ENCODE results near the gene BSG.
A peak's percentile ranks its signal among the peaks of the same experiment; 100 is the strongest.

BSG gene

DNA sequence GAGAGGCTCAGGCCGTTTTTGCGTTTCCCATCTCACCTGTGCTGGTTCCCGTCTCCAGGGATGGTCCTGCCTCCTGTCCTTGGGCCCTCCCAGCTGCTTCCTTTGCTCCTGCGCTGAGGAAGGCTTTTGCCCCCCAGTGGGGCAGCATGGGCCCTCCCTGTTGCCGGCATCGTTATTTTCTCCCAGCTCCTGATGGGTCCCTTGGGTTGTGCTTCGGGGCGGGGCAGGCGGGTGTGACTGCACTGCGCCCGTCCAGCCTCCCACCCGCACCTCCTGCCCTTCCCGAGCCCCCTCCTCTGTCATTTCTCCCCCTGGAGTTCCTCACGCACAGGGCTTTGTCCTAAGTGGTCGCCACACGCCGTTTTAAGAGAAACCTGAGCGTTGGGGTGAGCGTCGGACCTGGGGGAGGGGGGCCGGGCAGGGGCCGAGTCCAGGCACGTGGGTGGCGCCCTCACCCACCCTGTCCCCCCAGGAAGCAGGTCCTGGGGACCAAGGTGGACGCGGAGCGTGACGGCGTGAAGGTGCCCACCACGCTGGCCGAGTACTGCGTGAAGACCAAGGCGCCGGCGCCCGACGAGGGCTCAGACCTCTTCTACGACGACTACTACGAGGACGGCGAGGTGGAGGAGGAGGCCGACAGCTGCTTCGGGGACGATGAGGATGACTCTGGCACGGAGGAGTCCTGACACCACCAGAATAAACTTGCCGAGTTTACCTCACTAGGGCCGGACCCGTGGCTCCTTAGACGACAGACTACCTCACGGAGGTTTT, 31.3 kb upstream of the BSG start:
- no peak for DNase-seq (ENCODE audit: low read depth)

DNA sequence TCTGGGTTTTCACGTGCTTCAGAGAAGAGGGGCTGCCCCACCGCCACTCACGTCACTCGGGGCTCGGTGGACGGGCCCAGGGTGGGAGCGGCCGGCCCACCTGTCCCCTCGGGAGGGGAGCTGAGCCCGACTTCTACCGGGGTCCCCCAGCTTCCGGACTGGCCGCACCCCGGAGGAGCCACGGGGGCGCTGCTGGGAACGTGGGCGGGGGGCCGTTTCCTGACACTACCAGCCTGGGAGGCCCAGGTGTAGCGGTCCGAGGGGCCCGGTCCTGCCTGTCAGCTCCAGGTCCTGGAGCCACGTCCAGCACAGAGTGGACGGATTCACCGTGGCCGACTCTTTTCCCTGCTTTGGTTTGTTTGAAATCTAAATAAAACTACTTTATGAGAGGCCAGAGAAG, 30.7 kb upstream of the BSG start:
- no peak for DNase-seq (ENCODE audit: low read depth)

DNA sequence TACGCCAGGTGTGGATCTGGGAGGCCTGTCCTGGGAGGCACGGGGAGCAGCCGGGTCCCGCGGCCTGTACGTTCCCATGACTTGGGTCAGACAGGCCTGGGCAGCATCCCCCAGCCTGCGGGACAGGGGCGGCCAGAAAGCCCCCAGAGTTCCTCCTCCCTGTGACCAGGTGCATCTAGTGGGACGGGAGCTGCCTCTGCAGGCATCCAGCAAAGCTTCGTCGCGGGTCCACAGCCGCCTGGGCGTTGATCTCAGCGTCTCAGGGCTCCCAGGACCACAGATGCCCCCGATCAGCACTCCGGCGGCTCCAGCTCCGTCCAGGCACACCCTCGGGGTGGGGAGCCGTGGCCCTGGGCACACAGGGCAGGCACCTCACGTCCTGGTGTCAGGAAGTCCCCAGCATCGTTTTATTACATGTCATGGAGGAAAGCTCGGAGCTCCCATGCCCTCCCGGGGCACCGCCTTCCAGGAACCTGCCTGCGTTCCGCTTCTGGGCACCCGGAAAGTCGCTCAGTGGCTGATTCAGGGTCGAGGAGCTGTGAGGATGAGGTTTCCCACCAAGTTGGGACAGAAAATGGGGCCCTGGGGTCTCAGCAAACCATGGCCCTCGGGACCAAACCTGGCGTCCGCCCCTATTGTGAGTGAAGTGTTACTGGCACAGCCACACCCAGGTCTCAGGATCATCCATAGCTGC, 30.1 kb upstream of the BSG start:
- no peak for DNase-seq (ENCODE audit: low read depth)

DNA sequence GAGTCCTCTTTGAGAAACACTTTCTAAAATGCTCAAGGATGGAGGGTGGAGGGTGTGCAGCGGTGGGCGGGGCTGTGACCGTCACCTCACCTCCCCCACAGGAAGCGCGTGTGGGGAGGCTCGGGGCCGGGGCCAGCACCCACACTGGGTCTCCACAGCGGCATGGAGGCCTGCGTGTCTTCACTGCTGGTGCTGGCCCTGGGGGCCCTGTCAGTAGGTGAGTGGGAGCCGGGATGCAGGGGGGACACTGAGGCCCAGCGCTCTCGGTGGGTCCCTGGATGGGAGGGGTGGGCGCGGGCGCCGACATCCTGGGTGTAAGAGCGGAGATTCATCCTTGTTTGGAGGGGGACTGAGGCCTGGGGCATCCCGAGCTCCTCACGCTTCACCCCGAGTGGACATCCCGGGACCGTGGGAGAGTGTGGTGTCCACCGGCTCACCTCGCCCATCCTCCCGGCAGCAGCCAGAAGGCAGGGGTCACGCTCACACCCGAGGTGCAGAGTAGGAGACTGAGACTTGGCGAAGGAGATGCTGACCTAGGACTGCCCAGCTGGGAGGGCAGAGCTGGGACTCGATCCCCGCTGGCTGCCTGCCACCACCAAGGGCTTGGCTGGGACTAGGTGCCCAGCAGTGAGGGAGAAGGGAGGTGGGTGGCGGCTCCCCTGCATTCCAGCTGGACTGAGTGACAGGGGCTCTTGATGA, 28.3 kb upstream of the BSG start, which contains the start of gene GZMM:
Gene GZMM (plus strand): TSS at position 144 of the 699 bp plus-strand sequence. CDS start 19 bp downstream, at position 163.
- DNase-seq (ENCODE audit: low read depth), result peak; percentile 64

DNA sequence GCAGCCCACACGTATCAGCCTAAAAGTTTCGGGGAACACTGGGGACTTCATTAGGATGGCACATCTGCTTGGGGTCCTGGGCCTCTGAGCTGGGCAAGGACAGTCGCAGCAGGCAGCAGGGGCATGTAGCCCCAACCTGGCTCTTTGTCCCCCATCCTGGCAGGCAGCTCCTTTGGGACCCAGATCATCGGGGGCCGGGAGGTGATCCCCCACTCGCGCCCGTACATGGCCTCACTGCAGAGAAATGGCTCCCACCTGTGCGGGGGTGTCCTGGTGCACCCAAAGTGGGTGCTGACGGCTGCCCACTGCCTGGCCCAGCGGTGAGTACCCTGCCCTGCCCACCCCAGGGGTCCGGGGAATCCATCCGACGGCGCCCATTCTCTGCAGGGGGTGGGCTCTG, 25.3 kb upstream of the BSG start:
- no peak for DNase-seq (ENCODE audit: low read depth)

- no peak for DNase-seq (ENCODE audit: low read depth)
Observed at GRCh38 chr19:547836-548720, 24.3 kb upstream of the BSG start.

DNA sequence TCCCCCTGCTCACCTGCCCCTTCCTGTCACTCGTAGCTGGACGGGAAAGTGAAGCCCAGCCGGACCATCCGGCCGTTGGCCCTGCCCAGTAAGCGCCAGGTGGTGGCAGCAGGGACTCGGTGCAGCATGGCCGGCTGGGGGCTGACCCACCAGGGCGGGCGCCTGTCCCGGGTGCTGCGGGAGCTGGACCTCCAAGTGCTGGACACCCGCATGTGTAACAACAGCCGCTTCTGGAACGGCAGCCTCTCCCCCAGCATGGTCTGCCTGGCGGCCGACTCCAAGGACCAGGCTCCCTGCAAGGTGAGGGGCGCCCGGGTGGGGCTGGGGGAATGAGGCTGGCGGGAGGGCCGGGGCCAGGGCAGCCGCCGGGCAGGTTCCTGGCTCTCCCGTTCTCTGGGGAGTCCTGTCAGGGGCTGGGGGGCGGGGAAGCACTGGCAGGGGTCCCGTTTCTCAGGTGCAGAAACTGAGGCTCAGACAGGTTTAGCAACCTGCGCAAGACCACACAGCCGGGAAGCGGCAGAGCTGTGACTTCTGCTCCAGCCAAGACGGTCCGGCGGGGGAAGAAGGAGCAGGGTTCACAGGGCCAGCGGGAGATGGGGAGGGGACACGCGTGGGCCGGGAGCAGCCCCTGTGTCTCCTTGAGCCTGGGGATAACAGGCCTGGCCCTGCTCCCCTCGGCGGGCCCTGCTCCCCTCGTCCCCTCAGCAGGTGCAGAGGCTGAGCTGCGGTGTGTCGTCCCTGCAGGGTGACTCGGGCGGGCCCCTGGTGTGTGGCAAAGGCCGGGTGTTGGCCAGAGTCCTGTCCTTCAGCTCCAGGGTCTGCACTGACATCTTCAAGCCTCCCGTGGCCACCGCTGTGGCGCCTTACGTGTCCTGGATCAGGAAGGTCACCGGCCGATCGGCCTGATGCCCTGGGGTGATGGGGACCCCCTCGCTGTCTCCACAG, 23.2 kb upstream of the BSG start:
- no peak for DNase-seq (ENCODE audit: low read depth)

DNA sequence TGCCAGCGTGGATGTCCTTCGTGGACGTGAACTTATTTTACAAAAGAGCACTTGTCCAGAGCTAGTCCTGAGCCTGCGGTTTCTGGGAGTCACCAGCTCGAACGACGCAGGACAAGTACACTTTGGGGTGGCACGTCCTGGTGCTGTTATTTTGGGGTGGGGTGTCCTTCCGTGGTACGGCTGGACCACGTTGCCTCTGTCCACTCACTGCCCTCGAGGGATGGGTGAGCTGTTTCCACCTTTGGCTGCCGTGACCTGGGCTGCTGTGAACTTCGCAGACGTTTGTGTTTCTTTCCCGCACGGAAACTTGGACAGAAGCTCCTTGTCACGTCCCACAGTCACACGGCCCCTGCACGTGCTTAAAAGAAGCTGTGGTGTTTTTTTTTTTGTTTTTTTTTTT, 17.6 kb upstream of the BSG start:
- DNase-seq (ENCODE audit: low read depth), result no peak

- no peak for DNase-seq (ENCODE audit: low read depth)
Observed at GRCh38 chr19:555474-555808, 17.0 kb upstream of the BSG start.

DNA sequence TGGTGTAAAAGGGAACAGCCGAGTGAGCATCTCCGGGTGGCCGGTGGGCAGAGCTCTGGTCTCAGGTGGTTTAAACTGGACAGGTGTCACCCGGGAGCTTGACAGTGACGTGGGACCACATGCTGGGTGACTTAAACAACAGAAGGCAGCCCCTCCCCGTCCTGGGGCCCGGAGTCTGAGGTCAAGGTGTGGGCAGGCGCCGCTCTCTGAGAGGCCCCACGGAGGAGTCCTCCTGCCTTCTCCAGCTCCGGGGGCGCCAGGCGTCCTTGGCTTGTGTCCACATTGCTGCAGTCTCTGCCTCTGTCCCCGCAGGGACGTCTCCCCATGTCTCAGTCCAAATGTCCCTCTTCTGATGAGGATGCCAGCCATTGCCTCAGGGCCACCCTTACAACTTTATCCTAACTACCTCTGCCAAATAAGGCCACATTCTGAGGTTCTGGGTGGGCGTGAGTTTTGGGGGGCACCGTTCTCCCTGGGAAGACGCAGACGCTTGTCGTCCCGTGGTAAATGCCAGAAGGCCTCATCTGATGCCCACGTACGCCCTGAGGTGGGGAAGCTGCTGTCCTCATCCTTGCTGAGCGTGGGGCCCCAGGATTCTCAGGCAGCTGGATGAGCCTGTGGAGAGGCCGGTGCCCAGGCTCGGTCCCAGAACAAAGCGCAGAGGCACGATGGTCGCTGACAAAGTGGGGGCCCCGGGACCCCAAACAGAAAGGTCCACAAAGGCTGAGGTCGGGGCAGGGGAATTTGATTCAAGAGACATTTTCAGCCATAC, 15.6 kb upstream of the BSG start:
- no peak for DNase-seq (ENCODE audit: low read depth)

- DNase-seq (ENCODE audit: low read depth), result no peak
Observed at GRCh38 chr19:558770-559439, 13.5 kb upstream of the BSG start.

- DNase-seq (ENCODE audit: low read depth), result no peak
Observed at GRCh38 chr19:560121-560520, 12.3 kb upstream of the BSG start.

GRCh38 chr19:566403-566802, 6.0 kb upstream of the BSG start:
- no peak for DNase-seq (ENCODE audit: low read depth)

- DNase-seq (ENCODE audit: low read depth), result no peak
Observed at GRCh38 chr19:566844-567243, 5.6 kb upstream of the BSG start.

DNA sequence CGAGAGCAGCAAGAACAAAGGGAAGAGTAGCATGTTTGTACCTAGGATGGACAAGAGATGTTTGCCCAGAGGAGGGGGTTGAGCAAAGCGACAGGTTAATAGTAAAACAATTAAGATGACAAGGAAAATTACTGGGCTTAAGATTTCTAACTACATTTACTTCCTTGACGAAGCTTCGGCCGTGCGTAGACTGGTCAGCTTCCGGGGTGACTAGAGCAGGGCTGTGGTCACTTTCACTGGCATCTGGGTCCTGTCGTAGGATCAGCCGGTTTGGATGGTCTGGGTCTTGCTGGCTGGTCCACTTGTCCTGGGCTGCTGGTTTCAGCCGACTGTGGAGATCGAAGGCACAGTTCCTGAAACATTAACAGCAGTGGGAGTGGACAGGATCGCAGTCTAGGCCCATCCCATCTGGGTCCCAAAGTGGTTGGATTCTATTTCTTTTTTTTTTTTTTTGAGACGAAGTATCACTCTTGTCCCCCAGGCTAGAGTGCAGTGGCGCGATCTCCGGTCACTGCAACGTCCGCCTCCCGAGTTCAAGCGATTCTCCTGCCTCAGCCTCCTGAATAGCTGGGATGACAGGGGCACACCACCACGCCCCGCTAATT, 5.0 kb upstream of the BSG start:
- DNase-seq (ENCODE audit: low read depth), result no peak

DNA sequence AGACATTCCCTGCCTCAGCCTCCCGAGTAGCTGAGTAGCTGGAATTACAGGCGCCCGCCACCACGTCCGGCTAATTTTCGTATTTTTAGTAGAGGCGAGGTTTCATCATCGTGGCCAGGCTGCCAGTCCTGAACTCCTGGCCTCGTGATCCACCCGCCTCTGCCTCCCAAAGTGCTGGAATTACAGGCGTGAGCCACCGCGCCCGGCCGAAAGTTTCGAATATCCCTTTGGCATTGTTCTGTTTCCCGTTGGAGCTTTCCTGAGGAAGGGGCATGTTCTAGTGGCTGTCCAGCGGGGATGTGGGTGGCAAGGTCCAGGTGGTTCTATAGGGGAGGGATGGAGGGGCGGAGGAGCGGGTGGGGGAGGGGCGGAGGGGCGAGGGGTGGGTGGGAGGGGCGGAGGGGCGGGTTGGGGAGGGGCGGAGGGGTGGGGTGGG, 2.1 kb upstream of the BSG start:
- no peak for DNase-seq (ENCODE audit: low read depth)

- no peak for DNase-seq (ENCODE audit: low read depth)
Observed at GRCh38 chr19:570937-571565, 1.3 kb upstream of the BSG start.

DNA sequence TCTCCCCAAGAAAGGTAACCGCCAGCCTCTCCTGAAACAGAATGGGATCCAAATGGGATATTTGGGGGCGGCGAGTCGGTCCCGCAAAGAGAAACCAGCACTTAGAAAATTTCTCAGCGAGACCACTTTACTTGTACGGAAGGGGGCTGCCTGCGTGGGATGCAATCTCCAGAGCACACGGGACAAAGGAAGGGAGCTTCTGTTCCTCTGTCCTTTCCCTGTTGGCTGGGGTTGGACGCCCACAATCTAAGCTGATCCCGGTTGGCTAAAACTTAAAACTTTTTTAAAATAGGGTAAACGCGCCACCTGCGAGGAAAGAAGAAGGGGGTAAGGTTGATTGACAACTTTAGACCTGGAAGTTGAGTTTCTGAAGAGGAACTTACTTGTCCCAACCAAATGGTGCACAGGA, 826 bp upstream of the BSG start:
- no peak for DNase-seq (ENCODE audit: low read depth)

All from activated T-cell treated with anti-CD3 and anti-CD28 coated beads for 48 hours (primary cell).